Stimulated activated naive CD4-positive, alpha-beta T cell treated with Interleukin-2 at 50 U/mL for 16 hours (primary cell): ENCODE measurements around the gene AP3D1.
"Not testable (repeated sequence)": the region's sequence is repeated elsewhere in the genome, so short reads cannot be mapped to it uniquely, and the experiment has no call there.

ENCODE experiments used
- DNase-seq: peaks from one replicate; lab custom pipeline; 2025; lab: John Stamatoyannopoulos, UW

Gene AP3D1

GRCh38 chr19:2151339-2152229 is at the start of gene AP3D1:
AP3D1 (minus strand) TSS chr19:2151566; CDS start chr19:2151334, 232 bp downstream.
- DNase-seq: peak; percentile 100

- DNase-seq: not testable (repeated sequence)
These were observed 49.4 kb upstream of the AP3D1 start for GRCh38 chr19:2200624-2201294.

GRCh38 chr19:2199861-2200623 is 48.7 kb upstream of the AP3D1 start:
- no peak for DNase-seq

GRCh38 chr19:2199215-2199614 is 47.8 kb upstream of the AP3D1 start:
- DNase-seq: no peak

- no peak for DNase-seq
These were observed 47.0 kb upstream of the AP3D1 start for GRCh38 chr19:2198317-2198716.

GRCh38 chr19:2197270-2197669 is 45.9 kb upstream of the AP3D1 start:
- no peak for DNase-seq

GRCh38 chr19:2195914-2196313 is 44.5 kb upstream of the AP3D1 start:
- no peak for DNase-seq

GRCh38 chr19:2195361-2195760 is 44.0 kb upstream of the AP3D1 start:
- no peak for DNase-seq

GRCh38 chr19:2194513-2195078 is 43.2 kb upstream of the AP3D1 start:
- DNase-seq: no peak

GRCh38 chr19:2193807-2194206 is 42.4 kb upstream of the AP3D1 start:
- DNase-seq: no peak

GRCh38 chr19:2192862-2193261 is 41.5 kb upstream of the AP3D1 start:
- DNase-seq: no peak

GRCh38 chr19:2191456-2192310 is 40.3 kb upstream of the AP3D1 start:
- no peak for DNase-seq

- DNase-seq: no peak
These were observed 39.6 kb upstream of the AP3D1 start for GRCh38 chr19:2190848-2191455.

- no peak for DNase-seq
These were observed 38.5 kb upstream of the AP3D1 start for GRCh38 chr19:2189880-2190279.

GRCh38 chr19:2188708-2189385 is 37.5 kb upstream of the AP3D1 start:
- DNase-seq: peak; percentile 8

GRCh38 chr19:2187159-2187558 is 35.8 kb upstream of the AP3D1 start:
- DNase-seq: no peak

- no peak for DNase-seq
These were observed 34.9 kb upstream of the AP3D1 start for GRCh38 chr19:2186071-2186846.

GRCh38 chr19:2185734-2186070 is 34.3 kb upstream of the AP3D1 start:
- DNase-seq: no peak

GRCh38 chr19:2184422-2184975 is 33.1 kb upstream of the AP3D1 start:
- DNase-seq: no peak
